ENCODE data around the gene MSH5. TPM values are rescaled to one million over a fixed set of nuclear protein-coding genes. Genes with fewer than 3 reads are reported as not detected.

MSH5 gene
- total and polyA plus RNA-seq, 9 of the 15 experiments (the other 6 are each of a cell fraction or from before 2014, with no cell fraction given), result 12.5 to 104 (median 46.6) TPM

DNA sequence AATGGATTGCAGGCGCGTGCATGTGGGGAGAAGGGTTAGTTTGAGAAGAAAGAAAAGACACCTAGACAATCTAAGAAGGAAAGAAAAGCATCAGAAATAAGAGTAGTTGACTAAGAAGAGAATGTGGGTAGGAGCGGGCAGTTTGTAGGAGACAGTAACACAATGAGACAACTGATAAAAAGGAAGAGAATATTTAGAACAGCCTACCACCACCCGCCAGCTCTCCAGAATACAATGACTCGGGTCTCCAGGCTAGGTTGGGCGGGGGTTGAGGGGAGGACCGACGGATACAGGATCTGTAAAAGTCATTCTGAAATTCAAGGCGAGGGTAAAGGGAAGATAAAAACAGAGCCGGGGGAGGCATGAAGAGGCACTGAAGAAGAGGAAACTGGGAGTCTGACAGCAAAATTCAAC lies 37.4 kb upstream of the MSH5 start (continued):
- TF ChIP-seq, protein P1, sequence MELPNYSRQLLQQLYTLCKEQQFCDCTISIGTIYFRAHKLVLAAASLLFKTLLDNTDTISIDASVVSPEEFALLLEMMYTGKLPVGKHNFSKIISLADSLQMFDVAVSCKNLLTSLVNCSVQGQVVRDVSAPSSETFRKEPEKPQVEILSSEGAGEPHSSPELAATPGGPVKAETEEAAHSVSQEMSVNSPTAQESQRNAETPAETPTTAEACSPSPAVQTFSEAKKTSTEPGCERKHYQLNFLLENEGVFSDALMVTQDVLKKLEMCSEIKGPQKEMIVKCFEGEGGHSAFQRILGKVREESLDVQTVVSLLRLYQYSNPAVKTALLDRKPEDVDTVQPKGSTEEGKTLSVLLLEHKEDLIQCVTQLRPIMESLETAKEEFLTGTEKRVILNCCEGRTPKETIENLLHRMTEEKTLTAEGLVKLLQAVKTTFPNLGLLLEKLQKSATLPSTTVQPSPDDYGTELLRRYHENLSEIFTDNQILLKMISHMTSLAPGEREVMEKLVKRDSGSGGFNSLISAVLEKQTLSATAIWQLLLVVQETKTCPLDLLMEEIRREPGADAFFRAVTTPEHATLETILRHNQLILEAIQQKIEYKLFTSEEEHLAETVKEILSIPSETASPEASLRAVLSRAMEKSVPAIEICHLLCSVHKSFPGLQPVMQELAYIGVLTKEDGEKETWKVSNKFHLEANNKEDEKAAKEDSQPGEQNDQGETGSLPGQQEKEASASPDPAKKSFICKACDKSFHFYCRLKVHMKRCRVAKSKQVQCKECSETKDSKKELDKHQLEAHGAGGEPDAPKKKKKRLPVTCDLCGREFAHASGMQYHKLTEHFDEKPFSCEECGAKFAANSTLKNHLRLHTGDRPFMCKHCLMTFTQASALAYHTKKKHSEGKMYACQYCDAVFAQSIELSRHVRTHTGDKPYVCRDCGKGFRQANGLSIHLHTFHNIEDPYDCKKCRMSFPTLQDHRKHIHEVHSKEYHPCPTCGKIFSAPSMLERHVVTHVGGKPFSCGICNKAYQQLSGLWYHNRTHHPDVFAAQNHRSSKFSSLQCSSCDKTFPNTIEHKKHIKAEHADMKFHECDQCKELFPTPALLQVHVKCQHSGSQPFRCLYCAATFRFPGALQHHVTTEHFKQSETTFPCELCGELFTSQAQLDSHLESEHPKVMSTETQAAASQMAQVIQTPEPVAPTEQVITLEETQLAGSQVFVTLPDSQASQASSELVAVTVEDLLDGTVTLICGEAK (IDR thresholded peaks at IDR 0.05), result peak; percentile 67
- TF ChIP-seq, protein P1 (CRISPR knock-in tag; IDR thresholded peaks at IDR 0.05), result no peak
- TF ChIP-seq MYBL2 (IDR thresholded peaks at IDR 0.05; ENCODE audit: low read depth) (no peak), MYBL2 (CRISPR knock-in tag; IDR thresholded peaks at IDR 0.05; ENCODE audit: borderline replicate concordance) (no peak), PURB (CRISPR knock-in tag; IDR thresholded peaks at IDR 0.05; ENCODE audit: low read depth) (no peak), ZNF146 (CRISPR knock-in tag; IDR thresholded peaks at IDR 0.05; ENCODE audit: unreplicated experiment) (no peak), ZNF431 (CRISPR knock-in tag; IDR thresholded peaks at IDR 0.05) (no peak), LCOR (CRISPR knock-in tag; IDR thresholded peaks at IDR 0.05) (peak; percentile 45), ARHGAP35 (IDR thresholded peaks at IDR 0.05; ENCODE audit: partially characterized antibody) (peak; percentile 4), SRF (CRISPR knock-in tag; IDR thresholded peaks at IDR 0.05) (0 out of 4 replicates have a peak, but pooled peaks of 1 of the 2 experiments have one; percentile 2), ARNT (IDR thresholded peaks at IDR 0.05) (0 out of 4 replicates have a peak, but pooled peaks have one; percentile 28 to 46)
- TF ChIP-seq, protein P2, sequence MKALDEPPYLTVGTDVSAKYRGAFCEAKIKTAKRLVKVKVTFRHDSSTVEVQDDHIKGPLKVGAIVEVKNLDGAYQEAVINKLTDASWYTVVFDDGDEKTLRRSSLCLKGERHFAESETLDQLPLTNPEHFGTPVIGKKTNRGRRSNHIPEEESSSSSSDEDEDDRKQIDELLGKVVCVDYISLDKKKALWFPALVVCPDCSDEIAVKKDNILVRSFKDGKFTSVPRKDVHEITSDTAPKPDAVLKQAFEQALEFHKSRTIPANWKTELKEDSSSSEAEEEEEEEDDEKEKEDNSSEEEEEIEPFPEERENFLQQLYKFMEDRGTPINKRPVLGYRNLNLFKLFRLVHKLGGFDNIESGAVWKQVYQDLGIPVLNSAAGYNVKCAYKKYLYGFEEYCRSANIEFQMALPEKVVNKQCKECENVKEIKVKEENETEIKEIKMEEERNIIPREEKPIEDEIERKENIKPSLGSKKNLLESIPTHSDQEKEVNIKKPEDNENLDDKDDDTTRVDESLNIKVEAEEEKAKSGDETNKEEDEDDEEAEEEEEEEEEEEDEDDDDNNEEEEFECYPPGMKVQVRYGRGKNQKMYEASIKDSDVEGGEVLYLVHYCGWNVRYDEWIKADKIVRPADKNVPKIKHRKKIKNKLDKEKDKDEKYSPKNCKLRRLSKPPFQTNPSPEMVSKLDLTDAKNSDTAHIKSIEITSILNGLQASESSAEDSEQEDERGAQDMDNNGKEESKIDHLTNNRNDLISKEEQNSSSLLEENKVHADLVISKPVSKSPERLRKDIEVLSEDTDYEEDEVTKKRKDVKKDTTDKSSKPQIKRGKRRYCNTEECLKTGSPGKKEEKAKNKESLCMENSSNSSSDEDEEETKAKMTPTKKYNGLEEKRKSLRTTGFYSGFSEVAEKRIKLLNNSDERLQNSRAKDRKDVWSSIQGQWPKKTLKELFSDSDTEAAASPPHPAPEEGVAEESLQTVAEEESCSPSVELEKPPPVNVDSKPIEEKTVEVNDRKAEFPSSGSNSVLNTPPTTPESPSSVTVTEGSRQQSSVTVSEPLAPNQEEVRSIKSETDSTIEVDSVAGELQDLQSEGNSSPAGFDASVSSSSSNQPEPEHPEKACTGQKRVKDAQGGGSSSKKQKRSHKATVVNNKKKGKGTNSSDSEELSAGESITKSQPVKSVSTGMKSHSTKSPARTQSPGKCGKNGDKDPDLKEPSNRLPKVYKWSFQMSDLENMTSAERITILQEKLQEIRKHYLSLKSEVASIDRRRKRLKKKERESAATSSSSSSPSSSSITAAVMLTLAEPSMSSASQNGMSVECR (CRISPR knock-in tag; IDR thresholded peaks at IDR 0.05), result no peak
- TF ChIP-seq, protein P3, sequence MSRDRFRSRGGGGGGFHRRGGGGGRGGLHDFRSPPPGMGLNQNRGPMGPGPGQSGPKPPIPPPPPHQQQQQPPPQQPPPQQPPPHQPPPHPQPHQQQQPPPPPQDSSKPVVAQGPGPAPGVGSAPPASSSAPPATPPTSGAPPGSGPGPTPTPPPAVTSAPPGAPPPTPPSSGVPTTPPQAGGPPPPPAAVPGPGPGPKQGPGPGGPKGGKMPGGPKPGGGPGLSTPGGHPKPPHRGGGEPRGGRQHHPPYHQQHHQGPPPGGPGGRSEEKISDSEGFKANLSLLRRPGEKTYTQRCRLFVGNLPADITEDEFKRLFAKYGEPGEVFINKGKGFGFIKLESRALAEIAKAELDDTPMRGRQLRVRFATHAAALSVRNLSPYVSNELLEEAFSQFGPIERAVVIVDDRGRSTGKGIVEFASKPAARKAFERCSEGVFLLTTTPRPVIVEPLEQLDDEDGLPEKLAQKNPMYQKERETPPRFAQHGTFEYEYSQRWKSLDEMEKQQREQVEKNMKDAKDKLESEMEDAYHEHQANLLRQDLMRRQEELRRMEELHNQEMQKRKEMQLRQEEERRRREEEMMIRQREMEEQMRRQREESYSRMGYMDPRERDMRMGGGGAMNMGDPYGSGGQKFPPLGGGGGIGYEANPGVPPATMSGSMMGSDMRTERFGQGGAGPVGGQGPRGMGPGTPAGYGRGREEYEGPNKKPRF (IDR thresholded peaks at IDR 0.05; ENCODE audit: low read depth, low read length), result no peak
